ENCODE data around the gene RASAL3.
A peak's percentile ranks its signal among the peaks of the same experiment; 100 is the strongest.

GRCh38 chr19:15432629-15433518, 31.5 kb downstream of the RASAL3 start:
- TF ChIP-seq SUZ12 (IDR thresholded peaks at IDR 0.05; ENCODE audit: extremely low read depth, insufficient read depth, insufficient read length) (no peak), YY1 (IDR thresholded peaks at IDR 0.05; ENCODE audit: insufficient read depth, insufficient read length) (peak; percentile 83)
